GM12878 (cell line): ENCODE results near the gene ZMIZ1. TPM values are rescaled to one million over a fixed set of nuclear protein-coding genes. Genes with fewer than 3 reads are reported as not detected.

Experiments used
- ATAC-seq: fragments of 200-7000 bp; cut with Tn5 transposase; 3 replicates; pipeline ENCODE4 v1.9.1; 2020; ENCODE audit warnings: mild to moderate bottlenecking, moderate library complexity
- BruUV-seq: library from RNA; stranded (reverse); fragments of 400-500 nt; replicated peaks from 2 replicates; lab custom pipeline; 2021; lab: Mats Ljungman, UMichigan
- CTCF ChIA-PET: fragments of 300-600 bp; sonication (Branson Sonifier 250); formaldehyde crosslinking; extraction: SDS; loops from one replicate; lab custom pipeline; 2021; ENCODE audit warnings: inconsistent platforms; lab: Yijun Ruan, JAX
- POLR2A ChIA-PET: fragments of 350-600 bp; formaldehyde crosslinking; extraction: SDS; loops from one replicate; lab custom pipeline; 2021; ENCODE audit warnings: inconsistent platforms; lab: Charles Lee
- RAD21 ChIA-PET: fragments of 300-600 bp; sonication (Branson Sonifier 250); formaldehyde crosslinking; loops from one replicate; lab custom pipeline; 2023; ENCODE audit warnings: antibody characterized with exemption; ENCODE audit not compliant: unreplicated experiment; lab: Charles Lee
- SMC1A ChIA-PET: fragments of 300-600 bp; sonication (Branson Sonifier 250); formaldehyde crosslinking; loops from one replicate; lab custom pipeline; 2023; ENCODE audit not compliant: unreplicated experiment, uncharacterized antibody; lab: Charles Lee
- DNase-seq: peaks from one replicate; pipeline ENCODE4 v3.0.0-alpha.2; 2011; ENCODE audit warnings: low read depth, low spot score
- FAIRE-seq: peaks from 3 replicates; lab custom pipeline; 2011; peaks lifted over from hg19 to GRCh38; lab: Jason Lieb, UNC
- H2AFZ ChIP-seq: 2 replicates; pipeline ENCODE4 v1.6.0; 2011; ENCODE audit warnings: low read depth, low read length, control low read depth; ENCODE audit not compliant: control insufficient read depth
- H3K27ac ChIP-seq: 2 replicates; pipeline ENCODE4 v1.5.1; 2011; ENCODE audit warnings: control low read depth; ENCODE audit not compliant: control insufficient read depth, insufficient read depth
- H3K27me3 ChIP-seq, 2 experiments: replicated peaks in 1 of 2; 2 replicates each; pipeline versions ENCODE4 v1.6.0 to v1.6.1; 2011; ENCODE audit warnings: low read length in 1 of 2; ENCODE audit not compliant: control insufficient read depth in 2 of 2, insufficient read depth in 2 of 2
- H3K36me3 ChIP-seq, 2 experiments: 2 replicates each; pipeline ENCODE4 v1.5.1; 2011; ENCODE audit warnings: low read length in 1 of 2; ENCODE audit not compliant: control insufficient read depth in 2 of 2, insufficient read depth in 2 of 2
- H3K4me1 ChIP-seq: 2 replicates; pipeline ENCODE4 v1.6.1; 2011; ENCODE audit warnings: mild to moderate bottlenecking, low read length, moderate library complexity, mixed read lengths; ENCODE audit not compliant: control insufficient read depth, insufficient read depth
- H3K4me2 ChIP-seq: 2 replicates; pipeline ENCODE4 v1.6.0; 2011; ENCODE audit warnings: control low read depth; ENCODE audit not compliant: control insufficient read depth, insufficient read depth
- H3K4me3 ChIP-seq: fragments of 200-600 bp; sonication (generic); 2 replicates; pipeline ENCODE4 v1.5.1; 2016
- H3K79me2 ChIP-seq: 2 replicates; pipeline ENCODE4 v1.6.0; 2011; ENCODE audit warnings: low read length; ENCODE audit not compliant: control insufficient read depth, insufficient read depth
- H3K9ac ChIP-seq: 2 replicates; pipeline ENCODE4 v1.8.0; 2011; ENCODE audit warnings: low read length, control low read depth, mixed read lengths; ENCODE audit not compliant: control insufficient read depth, insufficient read depth
- H3K9me3 ChIP-seq: replicated peaks from 3 replicates; pipeline ENCODE4 v1.5.1; 2011; ENCODE audit warnings: mild to moderate bottlenecking, low read length; ENCODE audit not compliant: control insufficient read depth, insufficient read depth
- H4K20me1 ChIP-seq: 2 replicates; pipeline ENCODE4 v1.6.0; 2011; ENCODE audit not compliant: control insufficient read depth, insufficient read depth
- BCL3 ChIP-seq: IDR thresholded peaks from 2 replicates; pipeline ENCODE4 v1.6.1; 2011; ENCODE audit warnings: borderline replicate concordance, low read depth, mild to moderate bottlenecking, moderate library complexity, low read length; ENCODE audit not compliant: insufficient read depth, poor library complexity, severe bottlenecking
- DPF2 ChIP-seq: fragments of 450-650 bp; IDR thresholded peaks from 2 replicates; pipeline ENCODE4 v1.6.1; 2017; ENCODE audit warnings: mild to moderate bottlenecking
- STAT1 ChIP-seq: fragments of 450-650 bp; conservative IDR thresholded peaks from 2 replicates; pipeline ENCODE4 v1.6.1; 2014; ENCODE audit warnings: antibody characterized with exemption, mild to moderate bottlenecking
- YBX1 ChIP-seq: fragments of 450-650 bp; IDR thresholded peaks from 2 replicates; pipeline ENCODE4 v1.6.1; 2016; ENCODE audit warnings: antibody characterized with exemption
- ZBTB11 ChIP-seq: fragments of 450-650 bp; formaldehyde crosslinking; IDR thresholded peaks from 2 replicates; pipeline ENCODE4 v1.5.0; 2022; ENCODE audit warnings: mild to moderate bottlenecking, missing genetic modification characterization
- ZSCAN29 ChIP-seq: fragments of 450-650 bp; IDR thresholded peaks from 2 replicates; pipeline ENCODE4 v1.6.1; 2017; ENCODE audit warnings: mild to moderate bottlenecking, moderate library complexity
- WGBS: methylation state at CpG from one replicate; pipeline ENCODE4 v1.1.6; 2016; ENCODE audit warnings: low lambda C conversion rate; ENCODE audit not compliant: insufficient replicate concordance, insufficient coverage; ENCODE audit errors: missing lambda C conversion rate; 5-methylcytosine and 5-hydroxymethylcytosine counted together
- in situ Hi-C: fragments of 300-500 bp; cut with MboI; formaldehyde crosslinking; loops from 9 replicates; pipeline ENCODE4 v1.14.3; 2018; ENCODE audit warnings: mixed read lengths
- intact Hi-C: fragments of 100-400 bp; cut with micrococcal nuclease; formaldehyde crosslinking; loops from one replicate; pipeline ENCODE4 v1.14.2; 2022; ENCODE audit not compliant: unreplicated experiment
- polyA plus RNA-seq, 11 experiments: library from polyadenylated mRNA; depleted of rRNA in 4 of 11; unstranded in 6 of 11; stranded (reverse) in 5 of 11; fragments of >200 nt; fragmentation: Nextera tagmentation in 4 of 11; fragmentation: Illumina TruSeq in 1 of 11; extraction: Ambion mirVana in 4 of 11; extraction: Trizol in 1 of 11; gene quantifications; 1 replicate in 1 of 11; 2 replicates in 10 of 11; pipeline versions ENCODE4 v1.2.1 to v1.2.3, GENCODE V29; 2011 to 2016; ENCODE audit warnings: inconsistent platforms in 2 of 11, missing spikeins in 2 of 11, low read depth in 1 of 11
- total RNA-seq, 4 experiments: library from RNA; depleted of rRNA in 3 of 4; stranded (reverse); fragments of >200 nt in 3 of 4; fragmentation: Illumina TruSeq in 1 of 4; extraction: Trizol in 1 of 4; gene quantifications; 2 replicates each; pipeline versions ENCODE4 v1.2.1 to v1.2.3, GENCODE V29; 2013 to 2021
- TF ChIP-seq, protein P1 (sequence below): fragments of 450-650 bp; IDR thresholded peaks from 2 replicates; pipeline ENCODE4 v1.6.1; 2016; ENCODE audit warnings: mild to moderate bottlenecking, moderate library complexity, borderline replicate concordance

The ZMIZ1 gene
- total and polyA plus RNA-seq, 10 of the 15 experiments (the other 5 are each of a cell fraction or from before 2014, with no cell fraction given) = 3.1 to 82.3 (median 14.9) TPM

GRCh38 chr10:79162861-79163665 is 94.3 kb downstream of the ZMIZ1 start:
- Histone ChIP-seq H3K79me2 (no peaks in the 10 kb centered on the region), H4K20me1 (no peaks in the 10 kb centered on the region), H3K36me3 (no peaks in the 10 kb centered on the region), H3K4me1 (no peaks in the 10 kb centered on the region; the same call in 1 of the 2 replicates), H3K9ac (no peak overlapping the region), H3K4me2 (no peak overlapping the region), H2AFZ (no peak overlapping the region), H3K27ac (no peak overlapping the region), H3K4me3 (no peak overlapping the region), H3K27me3 (no peaks in the 10 kb centered on the region), H3K9me3 (no peaks in the 10 kb centered on the region)
- no peak for FAIRE-seq
- ChIA-PET POLR2A (no interaction called here), CTCF (interaction anchor here (0.7 kb wide), 1 partner anchor 91 kb away, joined by 3 read pairs; no protein-coding TSS in a partner anchor), RAD21 (no interaction called here), SMC1A (no interaction called here)
- intact Hi-C loops (no loop called here), in situ Hi-C loops (no loop called here)
- no peak for DNase-seq
- BruUV-seq = no TSS peak
- no peak for ATAC-seq
- WGBS = 22% methylated on average over 17 of the region's 17 CpGs
- TF ChIP-seq YBX1 = no peak

DNA sequence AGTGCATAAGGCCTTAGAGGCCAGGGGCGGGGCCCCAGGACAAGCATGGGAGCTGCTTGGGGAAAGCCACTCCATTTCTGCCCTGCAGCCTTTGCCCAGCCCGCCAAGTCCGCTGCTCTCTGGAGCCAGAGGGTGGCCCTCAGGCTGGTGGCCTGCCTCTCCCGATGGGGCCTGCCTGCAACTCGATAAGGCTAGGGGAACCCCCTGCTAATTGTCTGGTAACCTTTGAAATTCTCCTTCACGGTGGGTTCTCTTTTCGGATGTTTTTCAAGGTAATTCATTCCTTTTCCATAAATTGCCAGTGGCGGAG is 94.9 kb downstream of the ZMIZ1 start:
- no peak overlapping the region for H2AFZ ChIP-seq
- FAIRE-seq (no peak), ATAC-seq (no peak), DNase-seq (no peak)
- H3K27me3 ChIP-seq = no peaks in the 10 kb centered on the region
- WGBS = 13% methylated on average over 8 of the region's 8 CpGs
- H3K79me2 ChIP-seq = no peaks in the 10 kb centered on the region
- no peaks in the 10 kb centered on the region for H3K36me3 ChIP-seq
- SMC1A ChIA-PET = no interaction called here
- H3K9ac ChIP-seq = no peak overlapping the region
- in situ Hi-C loops = no loop called here
- no TSS peak for BruUV-seq
- no peaks in the 10 kb centered on the region; the same call in 1 of the 2 replicates for H3K4me1 ChIP-seq
- POLR2A ChIA-PET = no interaction called here
- RAD21 ChIA-PET = no interaction called here
- H3K4me2 ChIP-seq = no peak overlapping the region
- H3K9me3 ChIP-seq = no peaks in the 10 kb centered on the region
- CTCF ChIA-PET = interaction anchor here (0.7 kb wide), 1 partner anchor 90 kb away, joined by 3 read pairs; no protein-coding TSS in a partner anchor
- no peak overlapping the region for H3K4me3 ChIP-seq
- intact Hi-C loops = no loop called here
- no peak overlapping the region for H3K27ac ChIP-seq
- no peaks in the 10 kb centered on the region for H4K20me1 ChIP-seq
- TF ChIP-seq STAT1 (no peak), ZSCAN29 (no peak), BCL3 (no peak), ZBTB11 (no peak), DPF2 (no peak)
- TF ChIP-seq, protein P1, sequence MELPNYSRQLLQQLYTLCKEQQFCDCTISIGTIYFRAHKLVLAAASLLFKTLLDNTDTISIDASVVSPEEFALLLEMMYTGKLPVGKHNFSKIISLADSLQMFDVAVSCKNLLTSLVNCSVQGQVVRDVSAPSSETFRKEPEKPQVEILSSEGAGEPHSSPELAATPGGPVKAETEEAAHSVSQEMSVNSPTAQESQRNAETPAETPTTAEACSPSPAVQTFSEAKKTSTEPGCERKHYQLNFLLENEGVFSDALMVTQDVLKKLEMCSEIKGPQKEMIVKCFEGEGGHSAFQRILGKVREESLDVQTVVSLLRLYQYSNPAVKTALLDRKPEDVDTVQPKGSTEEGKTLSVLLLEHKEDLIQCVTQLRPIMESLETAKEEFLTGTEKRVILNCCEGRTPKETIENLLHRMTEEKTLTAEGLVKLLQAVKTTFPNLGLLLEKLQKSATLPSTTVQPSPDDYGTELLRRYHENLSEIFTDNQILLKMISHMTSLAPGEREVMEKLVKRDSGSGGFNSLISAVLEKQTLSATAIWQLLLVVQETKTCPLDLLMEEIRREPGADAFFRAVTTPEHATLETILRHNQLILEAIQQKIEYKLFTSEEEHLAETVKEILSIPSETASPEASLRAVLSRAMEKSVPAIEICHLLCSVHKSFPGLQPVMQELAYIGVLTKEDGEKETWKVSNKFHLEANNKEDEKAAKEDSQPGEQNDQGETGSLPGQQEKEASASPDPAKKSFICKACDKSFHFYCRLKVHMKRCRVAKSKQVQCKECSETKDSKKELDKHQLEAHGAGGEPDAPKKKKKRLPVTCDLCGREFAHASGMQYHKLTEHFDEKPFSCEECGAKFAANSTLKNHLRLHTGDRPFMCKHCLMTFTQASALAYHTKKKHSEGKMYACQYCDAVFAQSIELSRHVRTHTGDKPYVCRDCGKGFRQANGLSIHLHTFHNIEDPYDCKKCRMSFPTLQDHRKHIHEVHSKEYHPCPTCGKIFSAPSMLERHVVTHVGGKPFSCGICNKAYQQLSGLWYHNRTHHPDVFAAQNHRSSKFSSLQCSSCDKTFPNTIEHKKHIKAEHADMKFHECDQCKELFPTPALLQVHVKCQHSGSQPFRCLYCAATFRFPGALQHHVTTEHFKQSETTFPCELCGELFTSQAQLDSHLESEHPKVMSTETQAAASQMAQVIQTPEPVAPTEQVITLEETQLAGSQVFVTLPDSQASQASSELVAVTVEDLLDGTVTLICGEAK = no peak
